MM.1S (cell line): ENCODE results near the gene GRPR.
"Not testable (repeated sequence)": the region's sequence is repeated elsewhere in the genome, so short reads cannot be mapped to it uniquely, and the experiment has no call there.

Experiments used
- DNase-seq: peaks from one replicate; pipeline ENCODE4 v3.0.0-alpha.2; 2015
- H2AFZ ChIP-seq: fragments of 300-600 bp; sonication (generic); 2 replicates; pipeline ENCODE4 v1.6.0; 2016; ENCODE audit warnings: antibody characterized with exemption, low read length
- H3F3A ChIP-seq: fragments of 300-600 bp; sonication (generic); 2 replicates; pipeline ENCODE4 v1.6.1; 2016; ENCODE audit warnings: mild to moderate bottlenecking, antibody characterized with exemption, low read length, moderate library complexity, mixed read lengths; ENCODE audit not compliant: insufficient read depth
- H3K27ac ChIP-seq: fragments of 300-600 bp; sonication (generic); 2 replicates; pipeline ENCODE4 v1.5.1; 2016; ENCODE audit warnings: mild to moderate bottlenecking, low read length
- H3K27me3 ChIP-seq: fragments of 300-600 bp; sonication (generic); replicated peaks from 2 replicates; pipeline ENCODE4 v1.6.0; 2016; ENCODE audit warnings: low read length; ENCODE audit not compliant: insufficient read depth
- H3K36me3 ChIP-seq: fragments of 300-600 bp; sonication (generic); replicated peaks from 2 replicates; pipeline ENCODE4 v1.6.1; 2016; ENCODE audit warnings: mild to moderate bottlenecking, low read length, mixed read lengths; ENCODE audit not compliant: insufficient read depth
- H3K4me1 ChIP-seq: fragments of 300-600 bp; sonication (generic); 2 replicates; pipeline ENCODE4 v1.6.1; 2016; ENCODE audit warnings: low read length, mixed read lengths
- H3K4me2 ChIP-seq: fragments of 300-600 bp; sonication (generic); 2 replicates; pipeline ENCODE4 v1.6.0; 2016; ENCODE audit warnings: low read depth, low read length
- H3K4me3 ChIP-seq: fragments of 300-600 bp; sonication (generic); 2 replicates; pipeline ENCODE4 v1.5.1; 2016; ENCODE audit warnings: low read length, mixed read lengths
- H3K79me2 ChIP-seq: fragments of 300-600 bp; sonication (generic); 2 replicates; pipeline ENCODE4 v1.6.1; 2016; ENCODE audit warnings: mixed run types, low read length, mixed read lengths
- H3K9ac ChIP-seq: fragments of 300-600 bp; sonication (generic); 2 replicates; pipeline ENCODE4 v1.6.1; 2016; ENCODE audit warnings: low read length, mixed read lengths
- H3K9me2 ChIP-seq: fragments of 300-600 bp; sonication (generic); replicated peaks from 2 replicates; pipeline ENCODE4 v1.6.1; 2016; ENCODE audit warnings: mild to moderate bottlenecking, low read length, mixed read lengths; ENCODE audit not compliant: insufficient read depth
- H3K9me3 ChIP-seq: fragments of 300-600 bp; sonication (generic); replicated peaks from 2 replicates; pipeline ENCODE4 v1.6.1; 2016; ENCODE audit warnings: mild to moderate bottlenecking, low read length, mixed read lengths; ENCODE audit not compliant: insufficient read depth
- H4K20me1 ChIP-seq: fragments of 300-600 bp; sonication (generic); 2 replicates; pipeline ENCODE4 v1.6.1; 2016; ENCODE audit warnings: mild to moderate bottlenecking, low read length, moderate library complexity, mixed read lengths; ENCODE audit not compliant: insufficient read depth
- CTCF ChIP-seq: fragments of 300-600 bp; sonication (generic); IDR thresholded peaks from 2 replicates; pipeline ENCODE4 v1.5.1; 2016; ENCODE audit warnings: antibody characterized with exemption, low read length, mixed read lengths
- EZH2 ChIP-seq: fragments of 300-600 bp; sonication (generic); optimal IDR thresholded peaks from 2 replicates; pipeline ENCODE3; 2017; ENCODE audit warnings: low read depth, mild to moderate bottlenecking, antibody characterized with exemption, low read length, mixed read lengths
- EZH2phosphoT487 ChIP-seq: fragments of 300-600 bp; sonication (generic); IDR thresholded peaks from 2 replicates; pipeline ENCODE4 v1.6.1; 2018; ENCODE audit warnings: antibody characterized with exemption, low read length

GRPR gene

GRCh38 chrX:16155581-16156096, 32.3 kb downstream of the GRPR start:
- Histone ChIP-seq H3K36me3 (no peaks in the 10 kb centered on the region), H3K27me3 (no peaks in the 10 kb centered on the region), H3K27ac (no peak overlapping the region), H3K79me2 (no peaks in the 10 kb centered on the region), H3K9me2 (no peaks in the 10 kb centered on the region), H2AFZ (no peak overlapping the region), H3F3A (no peaks in the 10 kb centered on the region), H3K9me3 (no peaks in the 10 kb centered on the region), H3K9ac (no peak overlapping the region), H3K4me2 (no peak overlapping the region), H3K4me1 (no peaks in the 10 kb centered on the region), H3K4me3 (no peak overlapping the region), H4K20me1 (no peaks in the 10 kb centered on the region)
- no peak for DNase-seq
- TF ChIP-seq CTCF (no peak), EZH2phosphoT487 (no peak), EZH2 (no peak)

GRCh38 chrX:16156692-16157331, 33.4 kb downstream of the GRPR start:
- Histone ChIP-seq H4K20me1 (no peaks in the 10 kb centered on the region), H3K27me3 (no peaks in the 10 kb centered on the region), H3K79me2 (no peaks in the 10 kb centered on the region), H3K9me3 (no peaks in the 10 kb centered on the region), H3F3A (no peaks in the 10 kb centered on the region), H3K4me1 (no peaks in the 10 kb centered on the region), H3K9ac (no peak overlapping the region), H3K36me3 (no peaks in the 10 kb centered on the region), H3K4me2 (no peak overlapping the region), H3K9me2 (no peaks in the 10 kb centered on the region), H3K27ac (no peak overlapping the region), H2AFZ (no peak overlapping the region), H3K4me3 (no peak overlapping the region)
- DNase-seq = no peak
- TF ChIP-seq EZH2 (no peak), CTCF (no peak), EZH2phosphoT487 (no peak)

- no peaks in the 10 kb centered on the region for H4K20me1 ChIP-seq
- H3K9me2 ChIP-seq = no peaks in the 10 kb centered on the region
- H3F3A ChIP-seq = no peaks in the 10 kb centered on the region
- DNase-seq = no peak
- H2AFZ ChIP-seq = no peak overlapping the region
- no peak overlapping the region for H3K4me2 ChIP-seq
- H3K4me1 ChIP-seq = no peaks in the 10 kb centered on the region
- no peak overlapping the region for H3K27ac ChIP-seq
- H3K9me3 ChIP-seq = no peaks in the 10 kb centered on the region
- no peaks in the 10 kb centered on the region for H3K27me3 ChIP-seq
- no peak overlapping the region for H3K4me3 ChIP-seq
- H3K9ac ChIP-seq = no peak overlapping the region
- no peaks in the 10 kb centered on the region for H3K36me3 ChIP-seq
- TF ChIP-seq EZH2 = no peak
- TF ChIP-seq EZH2phosphoT487 = no peak
- TF ChIP-seq CTCF = no peak
- no peaks in the 10 kb centered on the region for H3K79me2 ChIP-seq
Measured at GRCh38 chrX:16160729-16161128, 37.4 kb downstream of the GRPR start.

- H3K4me2 ChIP-seq, H3K9ac ChIP-seq, DNase-seq, H3K79me2 ChIP-seq, H3F3A ChIP-seq, H3K27ac ChIP-seq, H3K9me2 ChIP-seq, H3K4me1 ChIP-seq, H3K4me3 ChIP-seq, H2AFZ ChIP-seq, H3K36me3 ChIP-seq, H3K9me3 ChIP-seq, H3K27me3 ChIP-seq, H4K20me1 ChIP-seq: not testable (repeated sequence)
Measured at GRCh38 chrX:16161173-16161572, 37.8 kb downstream of the GRPR start.
